Gastroesophageal sphincter (tissue), 3 donors: ENCODE data around the gene ADGRF1.

Experiments used
- CTCF ChIP-seq, 4 experiments: fragments of 200-600 bp in 2 of 4; fragments of 450-650 bp in 2 of 4; sonication (generic) in 1 of 4; IDR thresholded peaks; one replicate each; pipeline ENCODE4 v1.5.1; 2017 to 2019; ENCODE audit warnings: antibody characterized with exemption in 4 of 4, mild to moderate bottlenecking in 2 of 4, moderate library complexity in 2 of 4
- POLR2AphosphoS5 ChIP-seq: sonication (generic); formaldehyde crosslinking; IDR thresholded peaks from one replicate; pipeline ENCODE4 v1.6.1; 2017; ENCODE audit warnings: antibody characterized with exemption

DNA sequence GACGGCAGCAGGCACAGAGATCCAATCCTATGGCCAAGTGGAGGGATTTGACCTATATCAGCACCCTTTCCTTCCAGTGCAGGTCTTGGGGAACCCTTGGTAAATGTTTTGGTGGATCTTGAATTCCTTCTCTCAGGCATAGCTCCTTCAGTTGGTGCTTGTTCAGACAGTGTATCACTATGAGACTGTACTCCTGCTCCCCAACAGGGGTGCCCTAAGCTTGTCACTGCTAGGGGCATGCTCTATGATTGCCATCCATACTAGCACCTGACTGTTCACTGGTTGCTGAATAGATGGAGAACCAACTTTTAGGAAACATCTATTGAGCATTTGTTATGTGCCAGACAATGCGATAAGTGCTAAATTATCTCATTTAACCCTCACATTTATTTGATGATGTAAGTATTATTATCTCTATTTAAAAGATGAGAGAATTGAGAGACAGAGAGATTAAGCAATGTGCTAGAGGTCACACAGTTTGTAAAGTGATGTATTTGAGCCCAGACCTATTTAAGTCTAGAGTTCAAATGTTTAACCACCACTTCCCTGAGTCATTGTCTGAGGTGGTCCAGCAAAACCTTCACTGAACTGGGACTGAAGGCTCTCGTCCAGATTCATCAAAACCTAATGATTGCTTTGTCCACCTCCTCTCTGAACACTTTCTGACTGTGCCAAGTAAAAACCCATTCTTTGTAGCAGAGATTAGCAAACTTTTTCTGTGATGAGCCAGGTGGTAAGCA is 34.3 kb downstream of the ADGRF1 start:
- TF ChIP-seq CTCF (IDR thresholded peaks at IDR 0.05) (no peak), POLR2AphosphoS5 (no peak)
